Activated CD8-positive, alpha-beta T cell treated with anti-CD3 and anti-CD28 coated beads, Interleukin-2, amount 10 ng/mL, durations not matched to agents 7 days and 5 days (primary cell): Measurements from ENCODE around the gene NDUFB3. TPM values are rescaled to one million over a fixed set of nuclear protein-coding genes. Genes with fewer than 3 reads are reported as not detected.

ENCODE experiments used
- ATAC-seq: fragments of 150-1000 bp; cut with Tn5 transposase; one replicate; pipeline ENCODE4 v1.10.0; 2021; ENCODE audit warnings: moderate library complexity
- CTCF ChIA-PET: fragments of 350-600 bp; sonication (Branson Sonifier 250); formaldehyde crosslinking; loops from one replicate; lab custom pipeline; 2021; ENCODE audit warnings: antibody characterized with exemption; lab: Charles Lee
- POLR2A ChIA-PET: fragments of 350-600 bp; sonication (Branson Sonifier 250); formaldehyde crosslinking; loops from one replicate; lab custom pipeline; 2021; ENCODE audit warnings: antibody characterized with exemption; lab: Charles Lee
- DNase-seq: peaks from one replicate; pipeline ENCODE4 v3.0.0-alpha.2; 2020
- H3K27ac Mint-ChIP-seq: one replicate; pipeline ENCODE4 v1.8.0; 2021; ENCODE audit warnings: mild to moderate bottlenecking, mixed read lengths
- H3K27me3 Mint-ChIP-seq: one replicate; pipeline ENCODE4 v1.8.0; 2021; ENCODE audit warnings: low read depth, mixed read lengths
- H3K36me3 Mint-ChIP-seq: one replicate; pipeline ENCODE4 v1.8.0; 2021; ENCODE audit warnings: low read depth, mixed read lengths
- H3K4me1 Mint-ChIP-seq: one replicate; pipeline ENCODE4 v1.8.0; 2021; ENCODE audit warnings: low read depth, mixed read lengths
- H3K4me3 Mint-ChIP-seq: one replicate; pipeline ENCODE4 v1.8.0; 2021; ENCODE audit warnings: mild to moderate bottlenecking, mixed read lengths
- H3K9me3 Mint-ChIP-seq: one replicate; pipeline ENCODE4 v1.8.0; 2022; ENCODE audit warnings: mixed read lengths; ENCODE audit not compliant: insufficient read depth
- total RNA-seq, 2 experiments: library from RNA; stranded (reverse); gene quantifications; one replicate each; pipeline ENCODE4 v1.2.3, GENCODE V29; 2021

The NDUFB3 gene
- total RNA-seq, 2 experiments from 2014 or later = 167 to 173 TPM

GRCh38 chr2:201093573-201093972 is 21.8 kb downstream of the NDUFB3 start:
- no peak overlapping the region for H3K27ac Mint-ChIP-seq
- H3K4me3 Mint-ChIP-seq = no peak overlapping the region
- POLR2A ChIA-PET = no interaction called here

GRCh38 chr2:201100497-201100896 is 28.7 kb downstream of the NDUFB3 start:
- ATAC-seq = no peak

More at GRCh38 chr2:201093573-201093972, 21.8 kb downstream of the NDUFB3 start:
- Mint-ChIP-seq H3K4me1 (peaks cover 2% of the 10 kb centered on the region), H3K9me3 (no peaks in the 10 kb centered on the region), H3K27me3 (no peaks in the 10 kb centered on the region), H3K36me3 (peaks cover 12% of the 10 kb centered on the region)
- no peak for ATAC-seq
- DNase-seq = no peak
- CTCF ChIA-PET = no interaction called here

GRCh38 chr2:201105759-201106158 is 34.0 kb downstream of the NDUFB3 start:
- Mint-ChIP-seq H3K36me3 (no peaks in the 10 kb centered on the region), H3K4me1 (peaks cover 2% of the 10 kb centered on the region), H3K27me3 (peaks cover 5% of the 10 kb centered on the region), H3K4me3 (no peak overlapping the region), H3K27ac (no peak overlapping the region), H3K9me3 (no peaks in the 10 kb centered on the region)
- ChIA-PET CTCF (interaction anchor here (1.0 kb wide), 1 partner anchor 52 kb away, joined by 3 read pairs; no protein-coding TSS in a partner anchor), POLR2A (interaction anchor here (1.0 kb wide), 1 partner anchor 9 kb away, joined by 3 read pairs; no protein-coding TSS in a partner anchor)
- DNase-seq = no peak
- no peak for ATAC-seq

More at GRCh38 chr2:201100497-201100896, 28.7 kb downstream of the NDUFB3 start:
- Mint-ChIP-seq H3K27me3 (no peaks in the 10 kb centered on the region), H3K4me1 (no peaks in the 10 kb centered on the region), H3K9me3 (no peaks in the 10 kb centered on the region), H3K4me3 (no peak overlapping the region), H3K36me3 (no peaks in the 10 kb centered on the region), H3K27ac (no peak overlapping the region)
- CTCF ChIA-PET = interaction anchor here (1.4 to 1.5 kb wide), 2 partner anchors 15 to 31 kb away, joined by 4 to 5 read pairs; partner anchors contain the start of gene CFLAR
- POLR2A ChIA-PET = interaction anchor here (0.6 kb wide), 1 partner anchor 17 kb away, joined by 5 read pairs; no protein-coding TSS in a partner anchor
- no peak for DNase-seq

GRCh38 chr2:201107624-201108023 is 35.8 kb downstream of the NDUFB3 start:
- Mint-ChIP-seq H3K9me3 (no peaks in the 10 kb centered on the region), H3K36me3 (no peaks in the 10 kb centered on the region), H3K4me1 (peaks cover 2% of the 10 kb centered on the region), H3K4me3 (no peak overlapping the region), H3K27me3 (peaks cover 5% of the 10 kb centered on the region), H3K27ac (no peak overlapping the region)
- CTCF ChIA-PET = interaction anchor here (0.6 to 1.1 kb wide), 3 partner anchors 8 to 206 kb away, joined by 3 read pairs; partner anchors contain the start of gene CFLAR
- POLR2A ChIA-PET = interaction anchor here (3.8 kb wide), 1 partner anchor 10 kb away, joined by 25 read pairs; the partner anchor contains the start of gene CFLAR
- ATAC-seq (no peak), DNase-seq (no peak)

GRCh38 chr2:201108341-201108740 is 36.5 kb downstream of the NDUFB3 start:
- ChIA-PET POLR2A (interaction anchor here (0.7 to 3.8 kb wide), 2 partner anchors 9 to 365 kb away, joined by 5 to 25 read pairs; partner anchors contain the start of gene CFLAR), CTCF (interaction anchor here (0.8 kb wide), 1 partner anchor 49 kb away, joined by 3 read pairs; no protein-coding TSS in a partner anchor)
- Mint-ChIP-seq H3K4me1 (peaks cover 2% of the 10 kb centered on the region), H3K4me3 (no peak overlapping the region), H3K27me3 (peaks cover 5% of the 10 kb centered on the region), H3K9me3 (no peaks in the 10 kb centered on the region), H3K36me3 (no peaks in the 10 kb centered on the region), H3K27ac (no peak overlapping the region)
- ATAC-seq (no peak), DNase-seq (no peak)

GRCh38 chr2:201109186-201109585 is 37.4 kb downstream of the NDUFB3 start:
- H3K4me3 Mint-ChIP-seq = no peak overlapping the region
- CTCF ChIA-PET = no interaction called here

GRCh38 chr2:201110615-201111014 is 38.8 kb downstream of the NDUFB3 start:
- no peak overlapping the region for H3K4me3 Mint-ChIP-seq
- H3K9me3 Mint-ChIP-seq = no peaks in the 10 kb centered on the region
- H3K27me3 Mint-ChIP-seq = peaks cover 5% of the 10 kb centered on the region
- H3K36me3 Mint-ChIP-seq = peaks cover 8% of the 10 kb centered on the region
- H3K4me1 Mint-ChIP-seq = peaks cover 17% of the 10 kb centered on the region
- ChIA-PET POLR2A (interaction anchor here (0.7 kb wide), 1 partner anchor 246 kb away, joined by 3 read pairs; the partner anchor contains the start of gene CLK1), CTCF (no interaction called here)
- no peak for ATAC-seq
- no peak overlapping the region for H3K27ac Mint-ChIP-seq
- no peak for DNase-seq

More at GRCh38 chr2:201109186-201109585, 37.4 kb downstream of the NDUFB3 start:
- DNase-seq (no peak), ATAC-seq (no peak)
- Mint-ChIP-seq H3K27me3 (peaks cover 5% of the 10 kb centered on the region), H3K4me1 (peaks cover 4% of the 10 kb centered on the region), H3K9me3 (no peaks in the 10 kb centered on the region), H3K27ac (no peak overlapping the region), H3K36me3 (no peaks in the 10 kb centered on the region)
- POLR2A ChIA-PET = interaction anchor here (3.8 kb wide), 1 partner anchor 8 kb away, joined by 25 read pairs; the partner anchor contains the start of gene CFLAR

- H3K36me3 Mint-ChIP-seq = peaks cover 10% of the 10 kb centered on the region
- H3K4me3 Mint-ChIP-seq = no peak overlapping the region
- no peak for DNase-seq
- no peaks in the 10 kb centered on the region for H3K9me3 Mint-ChIP-seq
- no peak for ATAC-seq
- POLR2A ChIA-PET = interaction anchor here (0.7 kb wide), 1 partner anchor 246 kb away, joined by 3 read pairs; the partner anchor contains the start of gene CLK1
- H3K4me1 Mint-ChIP-seq = peaks cover 20% of the 10 kb centered on the region
- CTCF ChIA-PET = no interaction called here
- H3K27ac Mint-ChIP-seq = no peak overlapping the region
- H3K27me3 Mint-ChIP-seq = peaks cover 5% of the 10 kb centered on the region
Measured at GRCh38 chr2:201111096-201111495, 39.3 kb downstream of the NDUFB3 start.

- ChIA-PET CTCF (interaction anchor here (1.6 to 7.4 kb wide), 3 partner anchors 44 to 209 kb away, joined by 6 to 83 read pairs (median 14); no protein-coding TSS in a partner anchor), POLR2A (interaction anchor here (1.0 to 9.2 kb wide), 2 partner anchors 8 to 16 kb away, joined by 3 to 238 read pairs; no protein-coding TSS in a partner anchor)
- no peak for DNase-seq
- Mint-ChIP-seq H3K4me1 (peaks cover 30% of the 10 kb centered on the region), H3K9me3 (no peaks in the 10 kb centered on the region), H3K27me3 (no peaks in the 10 kb centered on the region), H3K36me3 (peaks cover 22% of the 10 kb centered on the region), H3K27ac (peak overlapping the region; percentile 77), H3K4me3 (peak overlapping the region; percentile 97)
- ATAC-seq = no peak
Measured at GRCh38 chr2:201114350-201114749, 42.5 kb downstream of the NDUFB3 start.

- peaks cover 30% of the 10 kb centered on the region for H3K4me1 Mint-ChIP-seq
- peak overlapping the region; percentile 97 for H3K4me3 Mint-ChIP-seq
- no peaks in the 10 kb centered on the region for H3K9me3 Mint-ChIP-seq
- ChIA-PET POLR2A (interaction anchor here (1.0 to 9.2 kb wide), 4 partner anchors 9 to 68 kb away, joined by 3 to 238 read pairs (median 22); partner anchors contain the start of gene CASP10), CTCF (interaction anchor here (0.5 to 7.4 kb wide), 7 partner anchors 43 to 210 kb away, joined by 3 to 83 read pairs (median 6); partner anchors contain the start of gene ORC2)
- H3K27ac Mint-ChIP-seq = peak overlapping the region; percentile 77
- no peak for ATAC-seq
- peaks cover 25% of the 10 kb centered on the region for H3K36me3 Mint-ChIP-seq
- DNase-seq = no peak
- no peaks in the 10 kb centered on the region for H3K27me3 Mint-ChIP-seq
Measured at GRCh38 chr2:201114846-201115245, 43.0 kb downstream of the NDUFB3 start.

- Mint-ChIP-seq H3K4me3 (peak within 1 kb of the TSS; percentile 97), H3K36me3 (peaks cover 38% of the 10 kb centered on the region), H3K27me3 (no peaks in the 10 kb centered on the region), H3K4me1 (peaks cover 37% of the 10 kb centered on the region), H3K27ac (peak within 1 kb of the TSS; percentile 99), H3K9me3 (no peaks in the 10 kb centered on the region)
- ATAC-seq = peak; percentile 56
- POLR2A ChIA-PET = interaction anchor here (0.6 to 9.2 kb wide), 26 partner anchors 8 to 336 kb away, joined by 3 to 238 read pairs (median 4); partner anchors contain the start of genes CASP10, CASP8, CLK1 and HYCC2
- CTCF ChIA-PET = interaction anchor here (0.9 to 7.4 kb wide), 15 partner anchors 9 to 227 kb away, joined by 3 to 83 read pairs (median 9); partner anchors contain the start of genes CASP10, CASP8, NIF3L1 and ORC2
- DNase-seq = peak; percentile 90
Measured at GRCh38 chr2:201116115-201116958, 44.5 kb downstream of the NDUFB3 start, which contains the start of gene CFLAR. TSS of gene CFLAR (plus strand) at chr2:201116164. CDS start at chr2:201129866, 13,702 bp downstream.
